Measurements from ENCODE around the gene RRP1.
A peak's percentile ranks its signal among the peaks of the same experiment; 100 is the strongest.

RRP1 gene

DNA sequence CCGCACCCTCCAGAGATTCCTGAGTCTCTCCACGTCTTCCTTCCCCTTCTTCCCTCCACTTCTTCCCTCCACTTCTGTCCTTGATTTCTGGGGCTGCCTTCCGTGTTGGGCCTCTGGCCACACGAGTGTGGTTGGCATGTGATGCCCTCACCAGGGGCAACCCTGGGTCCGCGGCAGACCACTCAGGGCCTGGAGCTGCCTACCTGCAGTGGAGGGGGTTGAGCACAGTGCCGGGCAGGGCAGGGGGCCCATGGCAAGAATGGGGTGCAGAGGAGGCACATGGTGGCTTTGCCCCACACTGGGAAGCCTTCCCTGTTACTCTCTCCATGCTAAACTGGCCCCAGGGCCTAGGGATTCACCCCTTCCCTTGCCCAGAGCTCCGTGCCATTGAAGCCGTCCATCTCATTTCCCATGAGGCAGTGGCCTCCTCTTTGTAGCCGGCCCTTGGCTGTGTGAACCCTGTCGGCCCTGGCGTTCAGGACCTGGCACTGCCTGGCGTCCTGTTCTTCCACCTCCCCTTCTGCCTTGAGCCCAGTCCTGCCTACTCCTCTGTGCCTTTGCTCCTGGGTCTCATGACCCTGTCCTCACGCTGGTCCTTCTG, 13.4 kb downstream of the RRP1 start:
- no peak for DNase-seq (ENCODE audit: low spot score)

DNA sequence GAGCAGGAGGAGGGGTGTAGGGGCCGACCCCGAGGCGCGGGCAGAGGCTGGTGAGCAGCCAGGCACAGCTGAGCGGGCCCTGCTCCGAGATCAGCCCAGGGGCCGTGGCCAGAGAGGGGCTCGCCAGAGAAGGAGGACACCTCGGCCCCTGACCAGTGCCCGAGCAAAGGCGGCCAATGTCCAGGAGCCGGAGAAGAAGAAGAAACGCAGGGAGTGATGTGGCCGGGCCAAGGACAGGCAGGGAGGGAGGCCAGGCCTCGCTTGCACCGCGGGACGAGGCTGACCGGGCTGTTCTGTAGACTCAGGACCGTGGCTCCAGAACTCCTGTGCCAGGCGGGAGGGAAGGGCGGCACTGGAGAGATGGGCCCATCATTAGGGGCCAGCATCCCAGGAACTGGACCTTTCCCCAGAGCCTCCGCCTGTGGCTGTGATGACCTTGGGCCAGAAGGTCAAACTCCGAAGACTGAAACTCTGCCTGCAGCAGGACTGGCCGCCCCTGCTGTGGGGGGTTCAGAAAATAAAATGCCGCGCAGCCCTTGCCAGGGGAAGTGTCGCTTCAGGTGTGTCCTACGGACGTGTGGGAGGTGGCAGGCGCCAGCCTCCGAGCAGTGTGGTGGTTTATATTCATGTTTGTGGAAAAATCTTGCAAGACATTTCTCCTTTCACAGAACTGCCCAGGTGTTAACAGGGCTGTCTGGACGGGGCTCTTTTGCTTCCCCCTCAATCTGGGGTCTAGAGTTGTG, 14.4 kb downstream of the RRP1 start:
- no peak for DNase-seq (ENCODE audit: low spot score)

DNA sequence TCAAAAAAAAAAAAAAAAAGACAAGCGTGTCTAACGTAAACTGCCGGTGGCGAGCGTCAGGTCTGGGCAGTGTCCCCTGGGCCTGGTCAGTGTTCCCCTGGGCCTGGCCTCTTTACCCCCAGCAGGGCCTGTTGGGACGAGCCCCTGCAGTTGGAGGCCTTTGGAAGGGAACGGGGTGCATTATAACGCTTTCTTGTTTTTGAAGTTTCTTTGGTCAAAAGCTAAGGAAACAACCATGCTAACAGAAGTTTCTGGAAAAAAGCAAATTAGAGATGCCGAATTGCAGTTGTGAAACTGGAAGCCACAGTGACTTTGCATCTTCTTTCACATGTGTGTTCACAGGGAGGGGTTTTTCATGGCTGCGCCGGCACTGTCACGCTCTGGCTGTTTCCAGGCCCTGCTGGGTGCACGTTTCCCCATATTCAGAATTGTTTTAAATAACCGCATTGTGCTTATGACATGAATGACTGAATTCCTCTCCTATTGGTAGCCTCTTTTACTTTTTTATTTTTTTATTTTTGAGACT, 16.0 kb downstream of the RRP1 start:
- DNase-seq (ENCODE audit: low spot score), result no peak

DNA sequence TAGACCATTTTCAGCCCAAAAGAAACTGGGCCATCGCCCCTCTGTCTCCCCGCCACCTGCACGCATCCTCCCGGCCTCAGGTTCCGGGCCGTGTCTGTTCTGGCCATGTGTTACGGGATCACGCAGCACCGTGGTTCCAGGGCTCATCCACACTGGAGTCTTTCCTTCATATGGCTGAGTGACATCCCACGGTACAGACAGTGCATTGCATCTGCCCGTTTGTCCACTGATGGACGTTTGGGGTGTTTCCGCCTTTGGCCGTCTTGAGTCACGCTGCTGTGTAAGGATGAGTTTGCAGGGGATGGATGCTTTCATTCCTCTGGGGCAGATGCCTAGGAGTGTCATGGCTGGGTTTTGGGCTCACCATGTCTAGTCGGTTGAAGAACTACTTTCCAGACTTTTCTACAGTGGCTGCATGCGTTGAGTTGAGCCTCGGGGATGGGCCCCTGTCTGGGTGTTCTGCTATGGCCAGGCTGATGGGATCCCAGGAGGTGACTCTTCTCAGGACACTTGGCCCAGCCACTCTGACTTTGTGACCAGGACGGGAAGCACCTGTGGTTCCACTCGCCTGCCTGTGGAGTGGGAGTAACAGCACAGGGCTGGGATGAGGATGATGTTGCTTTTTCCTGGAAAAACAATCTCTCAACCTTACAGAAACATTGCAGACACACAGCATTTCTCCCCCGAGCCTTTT, 16.8 kb downstream of the RRP1 start:
- no peak for DNase-seq (ENCODE audit: low spot score)

DNA sequence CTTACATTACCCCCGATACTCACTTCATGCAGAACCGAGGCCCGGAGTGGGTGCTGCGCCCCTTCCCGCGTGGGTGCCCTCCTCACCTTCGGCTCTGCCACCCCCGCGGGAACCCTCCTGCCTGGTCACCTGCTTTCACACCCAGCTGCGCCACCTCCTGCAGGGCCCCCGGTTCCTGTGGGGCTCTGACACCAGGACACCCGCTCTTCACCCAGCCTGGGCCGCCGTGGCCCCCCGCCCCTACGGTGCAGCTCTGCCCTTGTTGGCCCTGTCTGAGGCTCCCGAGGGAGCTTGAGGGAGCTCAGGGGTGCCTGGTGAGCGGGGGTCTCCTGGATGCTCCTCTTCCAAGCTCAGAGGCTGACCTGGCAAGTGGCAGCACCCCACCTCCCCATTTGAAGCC, 19.0 kb downstream of the RRP1 start:
- DNase-seq (ENCODE audit: low spot score), result no peak

DNA sequence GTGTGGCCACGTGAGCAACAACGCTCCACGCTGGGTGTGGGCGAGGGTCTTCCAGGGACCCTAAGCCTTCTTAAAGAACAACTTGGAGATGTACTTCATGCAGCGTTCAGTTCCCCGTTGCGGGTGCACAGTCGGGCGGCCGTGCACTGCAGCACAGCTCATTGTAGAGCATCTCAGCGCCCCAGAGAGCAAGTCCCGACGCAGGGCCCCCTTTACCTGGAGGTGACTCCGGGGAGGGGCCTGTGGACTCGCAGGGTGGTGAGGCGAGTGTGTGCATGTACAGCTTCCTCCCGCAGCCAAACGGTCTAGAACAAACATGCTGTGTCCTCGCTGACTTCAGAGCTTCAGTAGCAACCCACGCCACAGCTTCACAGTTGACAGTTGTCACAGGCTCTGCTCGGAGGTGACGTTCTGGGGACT, 19.5 kb downstream of the RRP1 start:
- DNase-seq (ENCODE audit: low spot score), result no peak

DNA sequence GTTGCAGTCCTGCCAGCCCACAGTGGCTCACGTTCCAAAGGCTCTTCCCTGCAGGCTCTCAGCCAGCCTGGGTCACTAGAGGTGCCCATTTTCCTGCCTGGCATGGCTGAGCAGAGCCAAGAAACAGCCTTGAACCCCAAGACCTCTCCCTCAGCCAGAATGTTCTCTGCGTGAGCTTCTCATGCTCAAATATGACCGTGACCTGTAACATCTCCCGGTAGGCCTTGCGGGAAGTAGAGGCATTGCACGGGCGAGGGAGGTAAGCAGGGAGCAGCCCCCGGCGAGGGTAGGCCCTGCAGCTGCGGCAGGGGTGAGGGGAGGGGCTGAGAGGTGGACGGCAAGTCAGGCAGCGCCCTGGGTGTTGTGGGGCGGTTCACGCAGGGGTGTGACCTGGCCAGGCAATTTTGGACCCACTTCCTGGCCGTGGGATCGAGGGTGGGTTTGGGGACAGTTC, 20.0 kb downstream of the RRP1 start:
- no peak for DNase-seq (ENCODE audit: low spot score)

DNA sequence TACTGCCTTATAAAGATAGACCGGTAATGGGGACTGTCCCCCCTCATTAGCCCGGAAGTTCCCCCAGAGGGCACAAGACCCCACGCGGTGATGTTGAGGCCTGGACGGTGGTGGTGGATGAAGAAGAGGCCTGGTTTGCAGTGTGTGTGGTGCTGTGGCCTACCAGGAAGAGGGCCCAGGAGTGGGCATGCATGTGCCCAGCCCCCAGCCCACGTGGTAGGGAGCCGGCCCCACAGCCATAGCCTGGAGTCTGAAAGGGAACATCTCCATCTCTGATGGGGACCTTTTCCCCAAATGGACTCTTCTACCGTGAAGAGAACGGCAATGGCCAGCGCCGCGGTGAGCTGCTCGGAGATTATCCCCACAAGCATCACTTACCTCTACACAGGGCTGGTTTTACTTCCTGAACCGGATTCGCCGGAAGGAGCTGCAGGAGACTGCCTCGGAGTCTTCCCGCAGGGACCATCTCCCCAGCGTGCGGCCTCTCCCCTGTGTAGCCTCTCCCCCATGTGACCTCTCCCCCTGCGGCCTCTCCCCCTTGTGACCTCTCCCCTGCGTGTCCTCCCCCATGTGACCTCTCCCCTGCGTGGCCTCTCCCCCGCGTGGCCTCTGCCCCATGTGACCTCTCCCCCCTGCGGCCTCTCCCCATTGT, 20.6 kb downstream of the RRP1 start:
- DNase-seq (ENCODE audit: low spot score), result no peak

DNA sequence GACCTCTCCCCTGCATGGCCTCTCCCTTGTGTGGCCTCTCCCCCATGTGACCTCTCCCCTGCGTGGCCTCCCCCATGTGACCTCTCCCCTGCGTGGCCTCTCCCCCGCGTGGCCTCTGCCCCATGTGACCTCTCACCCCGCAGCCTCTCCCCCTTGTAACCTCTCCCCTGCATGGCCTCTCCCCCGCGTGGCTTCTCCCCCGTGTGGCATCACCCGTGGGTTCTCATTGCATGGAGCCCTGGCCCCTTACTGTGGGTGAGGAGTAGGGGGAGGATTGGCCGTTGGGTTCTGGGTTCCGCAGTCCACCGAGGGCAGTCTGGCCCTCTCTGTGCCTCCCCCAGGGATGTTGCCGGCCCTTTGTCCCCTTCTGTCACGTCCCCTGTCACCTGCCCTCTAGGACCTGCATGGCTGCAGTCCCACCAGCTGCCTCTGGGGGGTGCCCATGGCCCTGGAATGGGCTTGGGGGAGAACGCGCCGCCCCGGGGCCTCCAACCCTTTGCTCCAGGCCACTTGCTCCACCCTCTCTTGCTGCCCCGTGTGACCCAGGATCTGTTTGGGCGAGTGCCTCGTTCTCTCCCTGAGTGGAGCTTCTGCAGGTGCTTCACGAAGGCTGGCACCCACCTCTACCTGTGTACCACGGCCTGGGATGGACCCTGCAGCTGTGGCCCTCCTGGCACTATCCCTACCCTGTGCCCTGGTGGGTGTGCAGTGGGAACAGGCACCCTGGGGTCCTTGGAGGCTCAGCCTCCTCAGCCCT, 21.3 kb downstream of the RRP1 start:
- DNase-seq (ENCODE audit: low spot score), result peak; percentile 94

DNA sequence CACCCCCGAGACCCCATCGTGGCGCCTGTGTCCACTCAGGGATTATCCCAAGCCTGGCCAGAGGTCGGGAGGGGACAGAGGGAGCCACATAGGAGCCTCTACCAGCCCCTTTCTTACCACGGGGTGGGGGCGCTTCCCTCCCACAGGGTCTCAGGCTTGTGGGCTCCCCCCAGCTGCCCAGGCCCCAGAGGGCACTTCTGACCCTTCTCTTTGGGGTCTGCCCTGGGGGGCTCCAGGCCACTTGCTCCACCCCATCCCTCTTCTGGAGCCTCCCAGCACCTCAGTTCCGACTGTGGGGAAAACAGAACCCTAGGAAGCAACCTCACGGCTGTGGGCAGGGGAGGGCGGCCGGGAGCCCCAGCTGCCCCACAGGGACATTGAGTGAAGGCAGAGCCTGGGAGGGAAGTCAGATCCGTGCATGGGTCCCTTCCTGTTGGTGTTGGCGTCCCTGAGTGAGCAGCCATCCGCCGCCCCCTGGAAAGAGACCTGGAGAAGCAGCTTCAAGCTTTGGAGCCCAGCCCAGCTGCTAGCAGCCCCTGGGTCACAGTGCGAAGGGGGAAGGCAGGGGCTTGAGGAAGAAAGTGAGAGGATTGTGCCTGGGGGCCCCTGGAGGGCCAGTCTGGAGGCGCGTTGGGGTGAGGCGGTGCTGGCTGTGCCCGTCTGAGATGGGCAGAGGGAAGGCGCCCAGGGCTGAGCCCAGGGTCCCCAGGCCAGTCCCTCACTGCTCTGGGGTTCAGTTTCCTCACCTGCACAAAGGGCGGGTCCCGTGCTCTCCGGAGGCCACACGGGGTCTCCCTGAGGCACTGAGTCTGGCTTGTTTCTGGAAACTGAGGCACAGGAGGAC, 22.1 kb downstream of the RRP1 start:
- DNase-seq (ENCODE audit: low spot score), result no peak

DNA sequence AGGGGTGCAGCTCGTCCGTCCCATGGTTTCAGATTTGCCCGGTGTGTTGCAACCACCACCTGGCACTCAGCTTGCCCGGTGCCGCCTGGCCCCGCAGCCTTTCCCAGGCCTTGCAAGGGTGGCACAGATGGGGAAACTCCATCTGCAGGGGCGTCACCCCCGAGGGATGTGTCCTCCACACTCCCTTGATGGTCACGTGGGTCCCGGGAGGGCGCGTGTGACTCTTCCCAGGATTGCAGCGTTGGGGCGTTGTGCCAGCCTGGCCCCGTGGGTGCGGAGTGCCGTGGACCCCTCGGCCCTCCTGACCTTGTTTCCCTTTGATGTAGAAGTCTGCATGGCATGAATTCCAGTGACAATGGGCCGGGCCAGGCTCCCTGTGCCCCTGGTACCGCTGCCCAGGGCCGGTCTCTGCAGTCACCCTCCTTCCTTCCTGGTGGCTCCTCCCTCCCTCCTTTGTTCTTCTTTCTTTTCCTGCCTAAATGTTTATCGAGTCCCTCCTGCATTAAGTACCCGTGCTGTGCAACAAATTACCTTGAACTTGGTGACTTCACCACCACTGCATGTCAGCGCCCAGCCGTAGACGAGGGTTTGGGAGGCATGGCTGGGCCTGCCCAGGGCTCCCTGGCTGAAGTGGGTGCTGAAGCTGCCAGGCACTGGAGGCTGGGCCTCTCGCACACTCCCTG, 22.9 kb downstream of the RRP1 start:
- DNase-seq (ENCODE audit: low spot score), result peak; percentile 35

DNA sequence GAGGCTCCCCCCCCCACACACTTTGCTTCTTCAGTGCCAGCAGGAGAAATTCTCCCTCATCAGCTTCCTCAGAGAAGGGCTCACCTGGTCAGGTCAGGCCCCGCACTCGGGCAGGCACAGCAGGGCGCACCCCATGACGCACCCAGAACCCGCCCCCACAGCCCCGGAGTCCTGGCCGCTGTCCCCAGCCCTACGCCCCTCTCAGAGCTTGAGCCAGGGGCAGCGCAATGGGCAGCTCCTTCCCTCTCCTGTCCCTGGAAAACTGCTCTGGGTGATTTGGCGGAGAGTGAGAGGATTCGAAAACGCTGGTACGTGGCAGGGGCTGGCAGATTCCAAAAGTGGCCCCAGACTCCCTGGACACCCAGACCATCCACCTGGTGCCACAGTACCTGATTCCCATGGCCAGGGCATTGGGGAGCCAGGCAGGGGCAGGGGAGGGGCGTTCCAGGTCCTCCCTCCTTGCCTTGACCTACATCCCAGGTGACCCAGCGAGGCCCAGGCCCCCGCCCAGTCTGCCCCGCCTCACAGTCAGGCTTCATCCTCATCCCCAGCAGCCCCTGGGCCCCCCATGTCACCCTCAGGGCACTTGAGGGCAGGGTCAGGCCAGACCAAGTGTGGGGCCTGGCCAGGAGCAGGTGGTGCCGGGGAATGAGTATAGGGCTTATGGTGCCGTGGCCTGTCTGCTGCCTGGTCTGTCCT, 23.7 kb downstream of the RRP1 start:
- DNase-seq (ENCODE audit: low spot score), result no peak

DNA sequence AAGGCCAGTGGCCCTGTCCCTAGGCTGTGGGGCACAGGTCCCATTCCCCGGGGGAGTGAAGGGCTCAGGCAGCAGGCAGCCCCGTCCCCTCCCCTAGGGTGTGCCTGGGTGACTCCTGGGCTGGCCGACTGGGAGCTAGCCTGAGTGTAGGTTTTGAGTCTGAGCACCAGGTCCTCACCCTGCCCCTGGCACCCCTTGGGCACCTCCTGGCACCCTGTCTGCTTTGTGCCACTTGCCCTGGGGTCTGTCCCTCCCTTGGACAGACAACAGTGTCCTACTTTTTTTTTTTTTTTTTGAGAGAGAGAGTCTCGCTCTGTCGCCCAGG, 24.2 kb downstream of the RRP1 start:
- DNase-seq (ENCODE audit: low spot score), result no peak

DNA sequence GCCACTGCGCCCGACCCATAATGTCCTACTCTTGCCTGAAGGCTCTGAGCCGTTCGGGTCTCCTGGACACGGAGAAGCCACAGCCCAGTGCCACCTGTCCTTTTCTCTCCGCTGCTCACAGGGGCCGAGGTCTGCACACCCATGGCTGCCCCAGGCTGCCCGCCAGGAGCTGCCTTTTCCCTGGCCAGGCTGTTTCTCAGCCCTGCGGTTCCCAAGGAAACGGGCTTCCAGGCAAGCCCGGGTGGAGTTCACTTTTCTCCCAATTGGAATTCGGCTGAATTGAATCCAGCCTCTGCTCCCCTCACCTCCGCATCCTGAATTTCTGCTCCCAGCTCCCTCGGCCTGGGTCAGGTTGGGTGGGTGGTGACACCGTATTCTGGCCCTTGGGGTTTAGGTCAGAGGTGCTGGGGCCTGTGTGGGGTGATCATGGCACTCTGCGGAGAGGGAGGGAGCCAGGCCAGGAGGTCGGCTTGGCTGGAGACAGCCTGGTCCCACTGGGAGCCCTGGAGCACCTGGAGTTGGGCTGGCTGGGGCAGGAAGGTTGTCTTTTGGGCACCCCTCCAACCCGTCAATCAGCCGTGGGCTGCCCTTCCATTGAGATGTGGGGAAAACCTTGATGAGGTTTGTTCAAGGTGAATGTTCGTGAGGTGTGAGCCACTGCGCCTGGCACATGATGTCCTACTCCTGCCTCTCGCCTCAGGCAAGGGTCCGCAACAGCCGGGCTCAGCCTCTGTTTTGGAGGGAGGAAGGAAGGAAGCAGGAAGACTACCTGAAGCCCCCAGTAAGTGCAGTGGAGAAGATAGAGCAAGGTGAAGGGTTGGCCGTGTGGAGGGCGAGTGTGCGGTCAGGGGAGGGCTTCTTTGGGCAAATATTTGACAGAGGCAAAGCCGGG, 25.1 kb downstream of the RRP1 start:
- peak; percentile 46 for DNase-seq (ENCODE audit: low spot score)

DNA sequence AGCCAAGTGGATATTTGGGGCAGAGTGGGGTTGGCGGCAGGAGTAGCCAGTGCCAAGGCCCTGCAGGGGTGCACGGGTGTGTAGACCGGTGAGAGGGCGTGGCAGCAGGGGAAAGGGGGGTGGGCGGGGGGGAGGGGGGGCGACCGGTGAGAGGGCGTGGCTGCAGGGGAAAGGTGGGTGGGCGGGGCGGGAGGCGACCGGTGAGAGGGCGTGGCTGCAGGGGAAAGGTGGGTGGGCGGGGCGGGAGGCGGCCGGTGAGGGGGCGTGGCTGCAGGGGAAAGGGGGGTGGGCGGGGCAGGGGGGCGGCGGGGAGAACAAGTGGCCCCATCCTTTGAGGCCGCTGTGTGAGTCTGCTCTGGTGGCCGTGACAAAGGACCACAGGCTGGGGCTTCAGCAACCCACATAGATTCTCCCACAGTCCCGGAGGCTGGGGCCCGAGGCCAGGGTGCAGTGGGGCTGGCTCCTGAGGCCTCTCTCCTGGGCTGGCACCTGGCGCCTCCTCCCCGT, 25.8 kb downstream of the RRP1 start:
- no peak for DNase-seq (ENCODE audit: low spot score)

DNA sequence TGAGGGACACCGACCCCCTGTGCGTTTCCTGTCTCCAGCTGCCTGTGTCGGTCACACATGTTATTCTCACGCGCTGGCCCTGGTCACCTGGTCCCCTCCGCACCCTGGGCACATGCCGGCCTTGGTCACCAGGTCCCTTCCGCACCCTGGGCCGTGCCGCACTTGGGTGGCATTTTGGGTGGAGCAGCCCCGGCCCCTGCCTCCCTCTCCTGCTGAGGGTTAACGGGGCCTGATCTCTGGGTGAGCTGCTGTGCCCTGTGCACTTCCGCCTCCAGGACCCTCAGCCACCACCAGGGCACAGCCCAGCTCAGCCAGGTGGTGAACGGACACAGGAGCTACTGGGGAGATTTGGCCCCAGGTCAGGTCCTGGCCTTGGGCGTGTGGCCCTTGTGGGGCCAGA, 26.6 kb downstream of the RRP1 start:
- no peak for DNase-seq (ENCODE audit: low spot score)

DNA sequence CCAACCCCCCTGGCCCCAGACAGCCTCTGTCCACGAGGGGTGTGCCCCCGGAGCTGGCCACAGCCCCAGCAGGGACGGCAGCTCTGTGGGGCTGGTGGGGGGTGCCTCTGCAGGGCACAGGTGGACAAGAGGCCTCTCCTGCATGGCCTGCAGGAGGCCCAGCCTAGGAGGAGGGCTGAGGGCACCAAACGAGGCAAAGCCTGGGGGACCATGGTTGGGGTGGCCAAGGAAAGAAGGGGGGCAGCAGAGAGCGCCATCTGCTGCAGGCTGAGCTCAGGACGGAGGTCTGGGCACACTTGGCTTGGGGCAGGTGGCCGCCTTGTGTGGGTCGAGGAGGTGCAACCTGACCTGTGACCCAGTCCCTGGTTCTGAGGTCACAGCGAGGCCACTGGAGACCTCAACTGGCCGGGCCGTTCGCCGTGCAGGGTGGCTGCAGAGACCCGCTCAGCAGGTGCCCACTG, 27.3 kb downstream of the RRP1 start:
- no peak for DNase-seq (ENCODE audit: low spot score)
